MCF 10A (cell line): ENCODE measurements around the gene CCDC102B. TPM values are rescaled to one million over a fixed set of nuclear protein-coding genes. Genes with fewer than 3 reads are reported as not detected.

Experiments
- BruUV-seq: library from RNA; stranded (reverse); fragments of 400-500 nt; replicated peaks from 2 replicates; lab custom pipeline; 2021; lab: Mats Ljungman, UMichigan
- CTCF ChIA-PET: fragments of 300-600 bp; sonication (Branson Sonifier 250); formaldehyde crosslinking; extraction: SDS; loops from one replicate; lab custom pipeline; 2021; ENCODE audit warnings: antibody characterized with exemption, inconsistent platforms; lab: Yijun Ruan, JAX
- POLR2A ChIA-PET: fragments of 300-600, 350-650 bp; sonication (Branson Sonifier 250); formaldehyde crosslinking; extraction: SDS; loops from one replicate; lab custom pipeline; 2020; ENCODE audit warnings: antibody characterized with exemption, inconsistent platforms; lab: Yijun Ruan, JAX
- DNase-seq: peaks from one replicate; pipeline ENCODE4 v3.0.0-alpha.2; 2018; ENCODE audit not compliant: unreplicated experiment
- H3K27ac Mint-ChIP-seq: one replicate; pipeline ENCODE4 v1.8.0; 2022; ENCODE audit warnings: mild to moderate bottlenecking, low read depth, mixed read lengths; ENCODE audit not compliant: unreplicated experiment
- H3K27me3 Mint-ChIP-seq: one replicate; pipeline ENCODE4 v1.8.0; 2022; ENCODE audit warnings: mixed read lengths; ENCODE audit not compliant: insufficient read depth, unreplicated experiment
- H3K36me3 Mint-ChIP-seq: one replicate; pipeline ENCODE4 v1.8.0; 2022; ENCODE audit warnings: mild to moderate bottlenecking, moderate library complexity, mixed read lengths; ENCODE audit not compliant: insufficient read depth, unreplicated experiment
- H3K4me1 Mint-ChIP-seq: one replicate; pipeline ENCODE4 v1.8.0; 2022; ENCODE audit warnings: mixed read lengths; ENCODE audit not compliant: insufficient read depth, unreplicated experiment
- H3K4me3 Mint-ChIP-seq: one replicate; pipeline ENCODE4 v1.8.0; 2022; ENCODE audit warnings: mild to moderate bottlenecking, moderate library complexity, mixed read lengths; ENCODE audit not compliant: unreplicated experiment
- H3K9me3 Mint-ChIP-seq: one replicate; pipeline ENCODE4 v1.8.0; 2022; ENCODE audit warnings: mixed read lengths; ENCODE audit not compliant: unreplicated experiment
- CTCF ChIP-seq: fragments of 200-600 bp; IDR thresholded peaks from one replicate; pipeline ENCODE4 v1.8.0; 2022; ENCODE audit warnings: antibody characterized with exemption, mild to moderate bottlenecking; ENCODE audit not compliant: unreplicated experiment
- intact Hi-C: fragments of 100-400 bp; cut with micrococcal nuclease; formaldehyde crosslinking; loops from 2 replicates; pipeline ENCODE4 v1.14.1; 2022
- total RNA-seq: library from RNA; stranded (reverse); gene quantifications from 2 replicates; pipeline ENCODE4 v1.2.3, GENCODE V29; 2022

Gene CCDC102B
- total RNA-seq, 1 experiment from 2014 or later, result 3.4 TPM

DNA sequence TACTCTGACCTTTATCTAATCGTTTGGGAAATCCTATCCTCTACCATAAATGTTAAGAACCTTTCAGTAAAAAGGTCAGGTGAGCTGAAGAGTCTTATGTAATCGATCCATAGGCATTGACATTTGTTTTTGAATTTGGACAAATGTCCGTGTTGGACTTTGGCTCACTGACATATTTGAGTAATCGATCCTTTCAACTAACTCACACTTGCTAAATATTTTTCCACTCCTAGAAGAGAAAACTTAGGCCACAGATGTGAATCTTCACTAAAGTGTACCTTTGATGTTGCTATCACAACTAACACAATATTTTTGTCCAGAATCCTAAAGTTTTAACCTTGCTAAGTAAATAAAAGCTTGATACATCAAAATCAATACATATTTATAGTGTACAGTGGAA lies 89.5 kb downstream of the CCDC102B start:
- Mint-ChIP-seq H3K27ac (no peak overlapping the region), H3K4me3 (no peak overlapping the region), H3K9me3 (no peaks in the 10 kb centered on the region), H3K36me3 (no peaks in the 10 kb centered on the region), H3K27me3 (no peaks in the 10 kb centered on the region), H3K4me1 (no peaks in the 10 kb centered on the region)
- no peak for TF ChIP-seq CTCF
- BruUV-seq, result no TSS peak
- DNase-seq, result no peak
- POLR2A ChIA-PET, result no interaction called here
- intact Hi-C loops, result no loop called here
- CTCF ChIA-PET, result interaction anchor here (1.1 kb wide), 1 partner anchor 9 kb away, joined by 3 read pairs; no protein-coding TSS in a partner anchor

GRCh38 chr18:68893354-68893753 lies 95.5 kb downstream of the CCDC102B start:
- Mint-ChIP-seq H3K27ac (no peak overlapping the region), H3K4me3 (no peak overlapping the region), H3K36me3 (no peaks in the 10 kb centered on the region), H3K9me3 (no peaks in the 10 kb centered on the region), H3K27me3 (peaks cover 13% of the 10 kb centered on the region), H3K4me1 (no peaks in the 10 kb centered on the region)
- intact Hi-C loops, result no loop called here
- DNase-seq, result no peak
- no peak for TF ChIP-seq CTCF
- CTCF ChIA-PET, result no interaction called here
- POLR2A ChIA-PET, result no interaction called here
- no TSS peak for BruUV-seq

DNA sequence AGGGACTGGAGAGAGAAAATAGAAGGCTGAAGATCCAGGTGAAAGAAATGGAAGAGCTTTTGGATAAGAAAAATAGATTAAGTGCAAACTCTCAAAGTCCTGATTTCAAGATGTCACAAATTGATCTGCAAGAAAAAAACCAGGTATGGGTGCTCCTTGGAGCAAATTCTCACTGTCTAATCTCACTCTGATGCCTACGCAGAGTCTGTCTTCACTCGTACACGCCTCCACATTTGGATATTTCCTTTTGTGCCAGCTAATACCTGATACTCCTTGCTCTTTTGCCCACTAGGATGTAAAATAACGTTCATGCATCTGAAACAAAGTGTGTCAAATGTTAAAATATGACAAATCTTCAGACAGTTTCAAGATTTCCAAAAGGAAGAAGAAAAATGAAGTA lies 99.4 kb downstream of the CCDC102B start:
- H3K27me3 Mint-ChIP-seq, result peaks cover 36% of the 10 kb centered on the region
- H3K27ac Mint-ChIP-seq, result no peak overlapping the region
- H3K4me1 Mint-ChIP-seq, result no peaks in the 10 kb centered on the region
- H3K9me3 Mint-ChIP-seq, result no peaks in the 10 kb centered on the region
- no peaks in the 10 kb centered on the region for H3K36me3 Mint-ChIP-seq
- H3K4me3 Mint-ChIP-seq, result no peak overlapping the region
- TF ChIP-seq CTCF, result no peak
- BruUV-seq, result no TSS peak
- POLR2A ChIA-PET, result no interaction called here
- CTCF ChIA-PET, result interaction anchor here (0.6 to 1.2 kb wide), 3 partner anchors 12 to 832 kb away, joined by 3 to 4 read pairs (median 3); no protein-coding TSS in a partner anchor
- no peak for DNase-seq
- intact Hi-C loops, result no loop called here

DNA sequence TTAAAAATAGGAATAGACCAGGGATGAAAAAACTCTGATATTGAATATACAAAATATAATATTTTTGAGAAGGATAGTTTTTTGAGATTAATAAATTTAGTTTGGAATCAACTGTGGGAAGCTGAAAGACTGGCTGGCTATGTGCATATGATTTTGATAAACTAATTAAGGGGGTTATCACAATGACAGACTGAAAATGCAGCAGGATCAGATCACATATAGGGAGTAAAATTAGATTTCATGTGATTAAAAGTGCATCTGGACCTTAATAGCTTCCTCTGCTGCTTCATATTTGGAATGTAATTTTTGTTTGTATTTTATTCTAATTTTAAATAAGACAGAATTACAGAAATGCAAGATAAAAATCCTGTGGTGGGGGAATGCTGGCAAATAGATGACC lies 111.7 kb downstream of the CCDC102B start:
- no peaks in the 10 kb centered on the region for H3K9me3 Mint-ChIP-seq
- no peak for DNase-seq
- no peak for TF ChIP-seq CTCF
- ChIA-PET CTCF (interaction anchor here (0.6 kb wide), 1 partner anchor 231 kb away, joined by 3 read pairs; no protein-coding TSS in a partner anchor), POLR2A (no interaction called here)
- BruUV-seq, result no TSS peak
- no peak overlapping the region for H3K4me3 Mint-ChIP-seq
- H3K36me3 Mint-ChIP-seq, result no peaks in the 10 kb centered on the region
- H3K27me3 Mint-ChIP-seq, result peaks cover 20% of the 10 kb centered on the region
- H3K27ac Mint-ChIP-seq, result no peak overlapping the region
- H3K4me1 Mint-ChIP-seq, result no peaks in the 10 kb centered on the region
- intact Hi-C loops, result no loop called here
